Panc1 (cell line): ENCODE results near the gene OTOP2.
A peak's percentile ranks its signal among the peaks of the same experiment; 100 is the strongest.

Source experiments
- TF ChIP-seq, protein P1 (sequence below): fragments of 450-650 bp; IDR thresholded peaks from 2 replicates; pipeline ENCODE4 v1.5.1; 2017; ENCODE audit warnings: mild to moderate bottlenecking
- TF ChIP-seq, protein P2 (sequence below), 2 experiments: IDR thresholded peaks; 2 replicates each; pipeline ENCODE4 v1.6.1; 2011 to 2012; ENCODE audit warnings: low read depth in 2 of 2, control low read depth in 1 of 2, low read length in 1 of 2, mild to moderate bottlenecking in 1 of 2, moderate library complexity in 1 of 2; ENCODE audit not compliant: insufficient read depth in 1 of 2

DNA sequence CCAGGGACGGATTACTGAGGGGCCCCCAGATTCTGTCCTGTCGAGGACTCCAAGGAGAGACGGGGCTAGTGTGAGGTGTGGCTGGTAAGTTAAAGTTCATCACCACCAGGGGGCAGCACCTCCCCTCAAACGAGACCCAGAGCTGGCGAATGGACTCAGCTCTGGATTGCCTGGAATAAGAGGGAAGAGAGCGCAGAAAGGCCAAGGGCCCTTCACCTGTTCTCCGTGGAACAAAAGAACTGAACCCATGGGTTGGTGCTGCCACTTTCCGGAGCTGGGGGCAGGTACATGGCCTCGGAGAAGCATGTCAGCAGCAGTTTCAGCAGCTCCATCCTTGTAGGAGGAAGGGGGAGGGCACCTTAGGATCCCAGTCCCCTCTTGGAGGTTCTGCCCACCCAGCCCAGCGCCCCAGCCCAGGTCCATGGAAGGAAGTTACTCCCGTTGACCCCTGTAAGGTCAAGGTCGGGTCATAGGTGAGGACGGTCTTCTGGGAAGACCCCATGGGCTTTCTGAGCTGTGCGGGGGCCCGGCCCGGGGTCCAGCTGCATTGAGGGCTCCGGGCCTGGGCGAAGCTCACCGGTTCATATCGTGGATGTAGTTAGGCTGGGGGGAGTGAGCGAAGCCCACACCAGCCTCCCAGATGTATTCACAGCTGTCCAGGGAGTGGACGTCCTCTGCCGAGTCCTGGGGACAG lies 37.7 kb downstream of the OTOP2 start:
- TF ChIP-seq, protein P1, sequence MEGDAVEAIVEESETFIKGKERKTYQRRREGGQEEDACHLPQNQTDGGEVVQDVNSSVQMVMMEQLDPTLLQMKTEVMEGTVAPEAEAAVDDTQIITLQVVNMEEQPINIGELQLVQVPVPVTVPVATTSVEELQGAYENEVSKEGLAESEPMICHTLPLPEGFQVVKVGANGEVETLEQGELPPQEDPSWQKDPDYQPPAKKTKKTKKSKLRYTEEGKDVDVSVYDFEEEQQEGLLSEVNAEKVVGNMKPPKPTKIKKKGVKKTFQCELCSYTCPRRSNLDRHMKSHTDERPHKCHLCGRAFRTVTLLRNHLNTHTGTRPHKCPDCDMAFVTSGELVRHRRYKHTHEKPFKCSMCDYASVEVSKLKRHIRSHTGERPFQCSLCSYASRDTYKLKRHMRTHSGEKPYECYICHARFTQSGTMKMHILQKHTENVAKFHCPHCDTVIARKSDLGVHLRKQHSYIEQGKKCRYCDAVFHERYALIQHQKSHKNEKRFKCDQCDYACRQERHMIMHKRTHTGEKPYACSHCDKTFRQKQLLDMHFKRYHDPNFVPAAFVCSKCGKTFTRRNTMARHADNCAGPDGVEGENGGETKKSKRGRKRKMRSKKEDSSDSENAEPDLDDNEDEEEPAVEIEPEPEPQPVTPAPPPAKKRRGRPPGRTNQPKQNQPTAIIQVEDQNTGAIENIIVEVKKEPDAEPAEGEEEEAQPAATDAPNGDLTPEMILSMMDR, result peak; percentile 81
- TF ChIP-seq, protein P2, sequence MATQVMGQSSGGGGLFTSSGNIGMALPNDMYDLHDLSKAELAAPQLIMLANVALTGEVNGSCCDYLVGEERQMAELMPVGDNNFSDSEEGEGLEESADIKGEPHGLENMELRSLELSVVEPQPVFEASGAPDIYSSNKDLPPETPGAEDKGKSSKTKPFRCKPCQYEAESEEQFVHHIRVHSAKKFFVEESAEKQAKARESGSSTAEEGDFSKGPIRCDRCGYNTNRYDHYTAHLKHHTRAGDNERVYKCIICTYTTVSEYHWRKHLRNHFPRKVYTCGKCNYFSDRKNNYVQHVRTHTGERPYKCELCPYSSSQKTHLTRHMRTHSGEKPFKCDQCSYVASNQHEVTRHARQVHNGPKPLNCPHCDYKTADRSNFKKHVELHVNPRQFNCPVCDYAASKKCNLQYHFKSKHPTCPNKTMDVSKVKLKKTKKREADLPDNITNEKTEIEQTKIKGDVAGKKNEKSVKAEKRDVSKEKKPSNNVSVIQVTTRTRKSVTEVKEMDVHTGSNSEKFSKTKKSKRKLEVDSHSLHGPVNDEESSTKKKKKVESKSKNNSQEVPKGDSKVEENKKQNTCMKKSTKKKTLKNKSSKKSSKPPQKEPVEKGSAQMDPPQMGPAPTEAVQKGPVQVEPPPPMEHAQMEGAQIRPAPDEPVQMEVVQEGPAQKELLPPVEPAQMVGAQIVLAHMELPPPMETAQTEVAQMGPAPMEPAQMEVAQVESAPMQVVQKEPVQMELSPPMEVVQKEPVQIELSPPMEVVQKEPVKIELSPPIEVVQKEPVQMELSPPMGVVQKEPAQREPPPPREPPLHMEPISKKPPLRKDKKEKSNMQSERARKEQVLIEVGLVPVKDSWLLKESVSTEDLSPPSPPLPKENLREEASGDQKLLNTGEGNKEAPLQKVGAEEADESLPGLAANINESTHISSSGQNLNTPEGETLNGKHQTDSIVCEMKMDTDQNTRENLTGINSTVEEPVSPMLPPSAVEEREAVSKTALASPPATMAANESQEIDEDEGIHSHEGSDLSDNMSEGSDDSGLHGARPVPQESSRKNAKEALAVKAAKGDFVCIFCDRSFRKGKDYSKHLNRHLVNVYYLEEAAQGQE (IDR thresholded peaks at IDR 0.05; ENCODE audit: insufficient read depth in 1 of 2, low read depth in 2 of 2, low read length in 1 of 2), result no peak
